Fibroblast of villous mesenchyme (primary cell): Measurements from ENCODE around the gene SH3BGRL2. TPM values are rescaled to one million over a fixed set of nuclear protein-coding genes. Genes with fewer than 3 reads are reported as not detected.

Experiments
- DNase-seq: peaks from one replicate; pipeline ENCODE4 v3.0.0-alpha.2; 2010; ENCODE audit warnings: low read depth
- H3K4me3 ChIP-seq: 2 replicates; pipeline ENCODE4 v1.5.1; 2011; ENCODE audit warnings: low read depth, mild to moderate bottlenecking, low read length
- CTCF ChIP-seq: IDR thresholded peaks from 2 replicates; pipeline ENCODE4 v1.5.1; 2012; ENCODE audit warnings: low read depth, mild to moderate bottlenecking, low read length; ENCODE audit not compliant: insufficient read depth
- total RNA-seq: library from RNA; depleted of rRNA; stranded (reverse); fragments of >200 nt; gene quantifications from 2 replicates; pipeline ENCODE4 v1.2.3, GENCODE V29; 2012

SH3BGRL2 gene
- total RNA-seq, 1 donor, result 2.6 TPM

- no peak for DNase-seq
- no peak overlapping the region for H3K4me3 ChIP-seq
- no peak for TF ChIP-seq CTCF
Measured at GRCh38 chr6:79605968-79606764, 25.0 kb upstream of the SH3BGRL2 start.

GRCh38 chr6:79607000-79607399, 24.1 kb upstream of the SH3BGRL2 start:
- H3K4me3 ChIP-seq, result no peak overlapping the region
- peak; percentile 78 for DNase-seq
- no peak for TF ChIP-seq CTCF

- no peak for TF ChIP-seq CTCF
- H3K4me3 ChIP-seq, result no peak overlapping the region
- DNase-seq, result no peak
Measured at GRCh38 chr6:79608334-79609224, 22.6 kb upstream of the SH3BGRL2 start.

- no peak for DNase-seq
- H3K4me3 ChIP-seq, result no peak overlapping the region
- no peak for TF ChIP-seq CTCF
Measured at GRCh38 chr6:79609225-79609595, 21.9 kb upstream of the SH3BGRL2 start.

- no peak for DNase-seq
- TF ChIP-seq CTCF, result no peak
- no peak overlapping the region for H3K4me3 ChIP-seq
Measured at GRCh38 chr6:79610306-79611009, 20.7 kb upstream of the SH3BGRL2 start.

- H3K4me3 ChIP-seq, result no peak overlapping the region
- no peak for DNase-seq
- TF ChIP-seq CTCF, result no peak
Measured at GRCh38 chr6:79612457-79612856, 18.7 kb upstream of the SH3BGRL2 start.
